Measurements from ENCODE around the gene SDF4.
A peak's percentile ranks its signal among the peaks of the same experiment; 100 is the strongest.

DNA sequence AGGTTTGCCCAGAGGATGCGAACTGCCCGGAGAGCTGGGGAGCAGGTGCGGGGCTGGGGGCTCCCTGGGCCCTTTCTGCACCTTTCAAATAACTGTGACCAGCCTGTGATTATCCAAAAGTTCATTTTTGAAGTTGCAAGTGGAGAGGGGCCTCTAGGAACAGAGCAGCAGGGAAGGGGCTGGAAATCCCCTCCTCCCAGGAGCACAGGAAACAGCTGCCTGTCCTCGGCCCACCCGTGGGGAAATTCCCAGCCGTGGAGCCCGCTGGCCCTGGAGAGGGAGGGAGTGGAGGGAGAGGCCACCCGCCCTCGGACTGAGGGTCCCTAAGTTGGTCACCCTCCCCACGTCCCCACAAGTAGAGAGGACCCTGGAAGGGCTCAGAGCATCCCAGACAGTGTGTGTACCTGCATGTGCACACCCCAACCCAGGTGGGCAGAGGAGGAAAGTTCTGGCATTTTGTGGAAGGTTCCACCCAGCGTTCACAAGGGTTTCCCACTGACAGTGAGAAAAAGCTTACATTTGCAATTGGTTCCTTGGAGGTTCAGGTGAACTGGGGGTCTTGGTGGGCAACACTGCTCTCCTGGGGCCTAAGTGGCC, 16.6 kb downstream of the SDF4 start:
- TF ChIP-seq, protein P1, sequence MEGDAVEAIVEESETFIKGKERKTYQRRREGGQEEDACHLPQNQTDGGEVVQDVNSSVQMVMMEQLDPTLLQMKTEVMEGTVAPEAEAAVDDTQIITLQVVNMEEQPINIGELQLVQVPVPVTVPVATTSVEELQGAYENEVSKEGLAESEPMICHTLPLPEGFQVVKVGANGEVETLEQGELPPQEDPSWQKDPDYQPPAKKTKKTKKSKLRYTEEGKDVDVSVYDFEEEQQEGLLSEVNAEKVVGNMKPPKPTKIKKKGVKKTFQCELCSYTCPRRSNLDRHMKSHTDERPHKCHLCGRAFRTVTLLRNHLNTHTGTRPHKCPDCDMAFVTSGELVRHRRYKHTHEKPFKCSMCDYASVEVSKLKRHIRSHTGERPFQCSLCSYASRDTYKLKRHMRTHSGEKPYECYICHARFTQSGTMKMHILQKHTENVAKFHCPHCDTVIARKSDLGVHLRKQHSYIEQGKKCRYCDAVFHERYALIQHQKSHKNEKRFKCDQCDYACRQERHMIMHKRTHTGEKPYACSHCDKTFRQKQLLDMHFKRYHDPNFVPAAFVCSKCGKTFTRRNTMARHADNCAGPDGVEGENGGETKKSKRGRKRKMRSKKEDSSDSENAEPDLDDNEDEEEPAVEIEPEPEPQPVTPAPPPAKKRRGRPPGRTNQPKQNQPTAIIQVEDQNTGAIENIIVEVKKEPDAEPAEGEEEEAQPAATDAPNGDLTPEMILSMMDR (IDR thresholded peaks at IDR 0.05 in 8 of 11, conservative IDR thresholded peaks at IDR 0.05 in 3 of 11), result no peak
- TF ChIP-seq POLR2A (IDR thresholded peaks at IDR 0.05), result no peak
- TF ChIP-seq POLR2AphosphoS5 (IDR thresholded peaks at IDR 0.05), result peak in 1 of 3 donors; percentile 34
